HUES6 (cell line): Measurements from ENCODE around the gene VAC14.
A peak's percentile ranks its signal among the peaks of the same experiment; 100 is the strongest.

Source experiments
- H3K27ac ChIP-seq: 2 replicates; pipeline ENCODE4 v1.7.0; 2013; ENCODE audit warnings: low read depth, mild to moderate bottlenecking, low read length, inconsistent platforms
- H3K27me3 ChIP-seq: 2 replicates; pipeline ENCODE4 v1.6.1; 2013; ENCODE audit warnings: low read length; ENCODE audit not compliant: control insufficient read depth, insufficient read depth
- H3K36me3 ChIP-seq: 2 replicates; pipeline ENCODE4 v1.6.1; 2013; ENCODE audit warnings: low read length; ENCODE audit not compliant: control insufficient read depth, insufficient read depth
- H3K4me1 ChIP-seq: 2 replicates; pipeline ENCODE4 v1.6.1; 2013; ENCODE audit warnings: low read length; ENCODE audit not compliant: control insufficient read depth, insufficient read depth
- H3K4me3 ChIP-seq: 2 replicates; pipeline ENCODE4 v1.5.1; 2013; ENCODE audit warnings: low read depth, low read length
- H3K9ac ChIP-seq: one replicate; pipeline ENCODE4 v1.6.1; 2013; ENCODE audit warnings: mild to moderate bottlenecking, low read length
- H3K9me3 ChIP-seq: 2 replicates; pipeline ENCODE4 v1.6.1; 2013; ENCODE audit warnings: low read depth, low read length; ENCODE audit not compliant: control insufficient read depth, insufficient read depth

The VAC14 gene

GRCh38 chr16:70724146-70725023, 76.6 kb downstream of the VAC14 start:
- H3K27ac ChIP-seq: no peak overlapping the region
- H3K4me3 ChIP-seq: no peak overlapping the region
- 0 out of 2 replicates have a peak, but pooled peaks cover 3% of the 10 kb centered on the region for H3K9me3 ChIP-seq
- H3K9ac ChIP-seq: no peak overlapping the region
- peaks cover 23% of the 10 kb centered on the region; the same call in 1 of the 2 replicates for H3K4me1 ChIP-seq
- no peaks in the 10 kb centered on the region for H3K27me3 ChIP-seq
- H3K36me3 ChIP-seq: peaks cover 30% of the 10 kb centered on the region

GRCh38 chr16:70723740-70724145, 77.2 kb downstream of the VAC14 start:
- Histone ChIP-seq H3K36me3 (peaks cover 30% of the 10 kb centered on the region), H3K9ac (no peak overlapping the region), H3K4me1 (peaks cover 23% of the 10 kb centered on the region; the same call in 1 of the 2 replicates), H3K4me3 (no peak overlapping the region), H3K9me3 (0 out of 2 replicates have a peak, but pooled peaks cover 3% of the 10 kb centered on the region), H3K27me3 (no peaks in the 10 kb centered on the region), H3K27ac (no peak overlapping the region)

GRCh38 chr16:70721202-70721963, 79.6 kb downstream of the VAC14 start:
- 0 out of 2 replicates have a peak, but pooled peaks cover 3% of the 10 kb centered on the region for H3K9me3 ChIP-seq
- no peak overlapping the region for H3K4me3 ChIP-seq
- peaks cover 15% of the 10 kb centered on the region for H3K36me3 ChIP-seq
- H3K27me3 ChIP-seq: no peaks in the 10 kb centered on the region
- no peak overlapping the region for H3K9ac ChIP-seq
- no peak overlapping the region for H3K27ac ChIP-seq
- H3K4me1 ChIP-seq: peaks cover 23% of the 10 kb centered on the region; the same call in 1 of the 2 replicates

GRCh38 chr16:70720425-70721201, 80.3 kb downstream of the VAC14 start:
- no peaks in the 10 kb centered on the region for H3K27me3 ChIP-seq
- no peak overlapping the region for H3K27ac ChIP-seq
- H3K4me1 ChIP-seq: peaks cover 23% of the 10 kb centered on the region
- H3K9ac ChIP-seq: no peak overlapping the region
- 0 out of 2 replicates have a peak, but pooled peaks cover 3% of the 10 kb centered on the region for H3K9me3 ChIP-seq
- peaks cover 15% of the 10 kb centered on the region for H3K36me3 ChIP-seq
- H3K4me3 ChIP-seq: no peak overlapping the region

GRCh38 chr16:70717065-70717464, 83.9 kb downstream of the VAC14 start:
- Histone ChIP-seq H3K4me1 (peaks cover 45% of the 10 kb centered on the region), H3K27me3 (no peaks in the 10 kb centered on the region), H3K9ac (no peak overlapping the region), H3K27ac (no peak overlapping the region), H3K36me3 (peaks cover 15% of the 10 kb centered on the region), H3K9me3 (0 out of 2 replicates have a peak, but pooled peaks cover 3% of the 10 kb centered on the region), H3K4me3 (no peak overlapping the region)

GRCh38 chr16:70715860-70716357, 85.0 kb downstream of the VAC14 start:
- H3K36me3 ChIP-seq: peaks cover 15% of the 10 kb centered on the region
- H3K4me1 ChIP-seq: peaks cover 53% of the 10 kb centered on the region
- no peak overlapping the region; the same call in 1 of the 2 replicates for H3K27ac ChIP-seq
- no peaks in the 10 kb centered on the region for H3K27me3 ChIP-seq
- H3K4me3 ChIP-seq: no peak overlapping the region
- 0 out of 2 replicates have a peak, but pooled peaks cover 3% of the 10 kb centered on the region for H3K9me3 ChIP-seq
- H3K9ac ChIP-seq: no peak overlapping the region

GRCh38 chr16:70715055-70715858, 85.7 kb downstream of the VAC14 start:
- peaks cover 47% of the 10 kb centered on the region for H3K4me1 ChIP-seq
- H3K4me3 ChIP-seq: no peak overlapping the region
- 0 out of 2 replicates have a peak overlapping the region, but pooled peaks have one; percentile 10 for H3K27ac ChIP-seq
- no peaks in the 10 kb centered on the region for H3K27me3 ChIP-seq
- H3K9me3 ChIP-seq: 0 out of 2 replicates have a peak, but pooled peaks cover 3% of the 10 kb centered on the region
- H3K9ac ChIP-seq: no peak overlapping the region
- peaks cover 12% of the 10 kb centered on the region for H3K36me3 ChIP-seq

GRCh38 chr16:70714581-70715054, 86.3 kb downstream of the VAC14 start:
- no peak overlapping the region for H3K27ac ChIP-seq
- peaks cover 47% of the 10 kb centered on the region for H3K4me1 ChIP-seq
- no peak overlapping the region for H3K9ac ChIP-seq

GRCh38 chr16:70713824-70714223, 87.1 kb downstream of the VAC14 start:
- Histone ChIP-seq H3K9ac (no peak overlapping the region), H3K9me3 (no peaks in the 10 kb centered on the region), H3K4me3 (no peak overlapping the region), H3K27ac (no peak overlapping the region), H3K36me3 (0 out of 2 replicates have a peak, but pooled peaks cover 3% of the 10 kb centered on the region), H3K4me1 (peaks cover 49% of the 10 kb centered on the region), H3K27me3 (no peaks in the 10 kb centered on the region)

More at GRCh38 chr16:70714581-70715054, 86.3 kb downstream of the VAC14 start:
- peaks cover 6% of the 10 kb centered on the region; the same call in 1 of the 2 replicates for H3K36me3 ChIP-seq
- no peaks in the 10 kb centered on the region for H3K27me3 ChIP-seq
- 0 out of 2 replicates have a peak, but pooled peaks cover 2% of the 10 kb centered on the region for H3K9me3 ChIP-seq
- H3K4me3 ChIP-seq: no peak overlapping the region
